Thyroid gland (tissue), 4 donors: Measurements from ENCODE around the gene MRRF. TPM values are rescaled to one million over a fixed set of nuclear protein-coding genes. Genes with fewer than 3 reads are reported as not detected.

Experiments used
- DNase-seq, 2 donors: peaks; one replicate each; pipeline ENCODE4 v3.0.0-alpha.2; 2019
- H3K27ac ChIP-seq, 3 donors: fragments of 200-600 bp; sonication (generic); 1 replicate in 2 of 3; 2 replicates in 1 of 3; pipeline ENCODE4 v1.5.1; 2016 to 2019; ENCODE audit warnings: mild to moderate bottlenecking in 1 of 3, moderate library complexity in 1 of 3
- H3K27me3 ChIP-seq: fragments of 200-600 bp; sonication (generic); one replicate; pipeline ENCODE4 v1.5.1; 2019
- H3K36me3 ChIP-seq, 2 donors: fragments of 200-600 bp; sonication (generic); one replicate each; pipeline ENCODE4 v1.5.1; 2016 to 2019
- H3K4me1 ChIP-seq, 2 donors: fragments of 200-600 bp; sonication (generic); one replicate each; pipeline ENCODE4 v1.5.1; 2017 to 2019
- H3K4me3 ChIP-seq, 3 donors: fragments of 200-600 bp; sonication (generic); replicated peaks in 1 of 3; 1 replicate in 2 of 3; 2 replicates in 1 of 3; pipeline ENCODE4 v1.5.1; 2016; ENCODE audit warnings: mild to moderate bottlenecking in 1 of 3
- H3K9me3 ChIP-seq: fragments of 200-600 bp; sonication (generic); one replicate; pipeline ENCODE4 v1.5.1; 2017
- CTCF ChIP-seq, 6 experiments: fragments of 200-600 bp in 3 of 6; fragments of 450-650 bp in 3 of 6; sonication (generic) in 3 of 6; IDR thresholded peaks; one replicate each; pipeline ENCODE4 v1.5.1; 2016 to 2019; ENCODE audit warnings: antibody characterized with exemption in 6 of 6, mild to moderate bottlenecking in 2 of 6, inconsistent platforms in 1 of 6, moderate library complexity in 1 of 6
- POLR2A ChIP-seq, 2 donors: fragments of 450-650 bp; IDR thresholded peaks; one replicate each; pipeline ENCODE4 v1.6.1; 2017; ENCODE audit warnings: antibody characterized with exemption in 2 of 2, mild to moderate bottlenecking in 2 of 2, moderate library complexity in 1 of 2
- WGBS, 2 donors: methylation state at CpG; one replicate each; pipeline ENCODE4 v1.1.5; 2017; 5-methylcytosine and 5-hydroxymethylcytosine counted together
- intact Hi-C: fragments of 100-400 bp; cut with DNase I; formaldehyde crosslinking; loops from one replicate; pipeline ENCODE4 v1.15.1; 2023
- total RNA-seq, 4 donors: library from RNA; depleted of rRNA; stranded (reverse); fragments of >200 nt; gene quantifications; one replicate each; pipeline ENCODE4 v1.2.3, GENCODE V29; 2016

Gene MRRF
- total RNA-seq, 4 donors from 2014 or later = 40.9 to 56.0 (median 52.0) TPM

DNA sequence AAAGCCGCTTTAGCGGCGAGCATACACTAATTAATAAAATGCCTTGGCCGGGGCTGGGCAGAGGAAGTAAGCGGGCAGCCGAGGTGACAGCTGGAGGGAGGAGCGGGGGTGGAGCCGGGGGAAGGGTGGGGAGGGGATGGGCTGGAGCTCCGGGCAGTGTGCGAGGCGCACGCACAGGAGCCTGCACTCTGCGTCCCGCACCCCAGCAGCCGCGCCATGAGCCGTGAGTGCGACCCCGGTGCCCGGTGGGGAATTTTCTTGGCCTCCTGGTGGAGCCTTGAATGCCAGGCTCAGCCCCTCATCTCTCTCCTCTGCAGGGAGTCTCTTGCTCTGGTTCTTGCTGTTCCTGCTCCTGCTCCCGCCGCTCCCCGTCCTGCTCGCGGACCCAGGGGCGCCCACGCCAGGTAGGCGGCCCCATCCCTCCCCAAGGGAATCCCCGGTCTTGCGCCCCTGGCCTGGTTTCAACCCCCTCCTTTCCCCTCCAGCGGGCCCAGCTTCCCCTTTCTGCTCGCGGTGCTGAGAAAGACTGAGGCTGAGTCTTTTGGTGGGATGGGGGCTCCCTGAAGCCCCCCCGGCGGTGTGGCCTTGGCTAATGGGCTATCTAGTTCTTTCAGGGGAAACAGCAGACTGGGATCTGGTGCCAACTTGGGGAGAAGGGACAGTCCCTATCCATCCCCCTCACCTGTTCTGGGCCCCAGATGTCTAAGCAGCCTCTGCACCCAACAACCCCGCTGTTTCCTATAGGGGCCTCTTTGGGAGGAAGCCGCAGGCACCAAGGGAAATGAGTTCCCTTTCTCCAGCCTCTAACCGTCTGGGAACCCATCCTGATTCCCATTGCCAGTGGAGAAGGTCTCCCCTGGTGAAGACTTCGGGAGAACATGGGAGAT lies 106.4 kb downstream of the MRRF start, which contains the start of gene PTGS1:
Gene PTGS1 (plus strand): TSS at position 156 of the 887 bp plus-strand sequence. CDS start 61 bp downstream, at position 217.
- peak; percentile 18 for DNase-seq
- 8 to 10% methylated on average over 22 to 25 of the region's 39 CpGs for WGBS, 2 donors
- intact Hi-C loops = no loop called here
- TF ChIP-seq POLR2A (IDR thresholded peaks at IDR 0.05) = no peak
- TF ChIP-seq CTCF (IDR thresholded peaks at IDR 0.05) = no peak
- peaks cover 6 to 18% of the 10 kb centered on the region in 2 donors for H3K4me1 ChIP-seq
- no peaks in the 10 kb centered on the region for H3K9me3 ChIP-seq
- no peaks in the 10 kb centered on the region for H3K27me3 ChIP-seq
- no peak within 1 kb of the TSS for H3K27ac ChIP-seq
- H3K36me3 ChIP-seq = no peaks in the 10 kb centered on the region
- peak within 1 kb of the TSS in 1 of 3 donors; percentile 20 for H3K4me3 ChIP-seq

- H3K4me1 ChIP-seq = peaks cover 6 to 21% of the 10 kb centered on the region in 2 donors
- H3K4me3 ChIP-seq = no peak overlapping the region
Observed at GRCh38 chr9:122371846-122372245, 107.2 kb downstream of the MRRF start.

DNA sequence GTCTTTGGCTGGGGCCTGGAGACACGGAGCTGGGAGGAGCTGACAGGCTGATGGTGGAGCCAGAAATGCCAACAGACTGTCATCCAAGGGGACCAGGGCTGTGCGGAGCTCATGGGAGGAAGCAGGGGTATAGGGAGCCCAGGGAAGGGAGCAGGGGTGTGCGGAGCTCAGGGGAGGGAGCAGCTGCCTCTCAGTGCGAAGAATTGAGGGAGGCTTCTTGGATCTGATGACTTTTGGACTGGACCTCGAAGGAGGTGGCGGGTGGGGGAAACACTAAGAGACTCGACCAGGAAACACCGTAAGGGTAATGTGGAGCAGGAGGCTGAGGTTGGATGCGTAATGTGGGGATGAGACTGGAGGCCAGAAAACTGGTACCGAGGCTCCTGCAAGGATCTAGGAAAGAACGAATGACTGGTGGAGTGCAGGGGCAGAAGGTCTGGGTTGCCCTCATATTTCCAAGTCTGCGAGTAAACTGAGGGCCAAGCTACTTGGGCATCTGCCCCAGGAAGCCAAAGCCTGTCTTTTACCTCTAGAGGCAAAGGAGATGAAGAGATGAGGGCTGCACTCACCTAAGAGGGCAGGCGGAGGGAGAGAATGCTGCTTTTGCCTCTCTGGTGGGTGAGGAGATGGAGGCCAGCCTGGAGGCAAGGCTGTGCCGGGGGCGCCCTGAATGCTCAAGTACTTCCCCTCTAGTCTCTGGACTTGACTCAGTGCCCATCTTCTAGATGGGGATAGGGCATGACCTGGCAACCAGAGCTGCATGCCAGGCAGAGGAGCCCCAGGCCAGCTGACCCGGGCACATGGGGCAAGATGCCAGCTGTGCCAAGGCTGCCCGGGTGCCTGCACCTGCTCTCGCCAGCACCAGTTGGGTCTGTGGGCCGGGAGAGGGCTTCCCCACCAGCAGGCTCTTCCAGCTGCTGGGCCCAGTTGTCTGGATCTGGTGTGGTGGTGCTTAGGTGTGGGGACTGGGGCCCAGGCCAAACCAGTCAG lies 108.5 kb downstream of the MRRF start:
- intact Hi-C loops = no loop called here
- H3K27me3 ChIP-seq = no peaks in the 10 kb centered on the region
- 79 to 83% methylated on average over 15 to 17 of the region's 19 CpGs for WGBS, 2 donors
- H3K4me1 ChIP-seq = peaks cover 6 to 21% of the 10 kb centered on the region in 2 donors
- H3K27ac ChIP-seq = no peak overlapping the region
- no peak overlapping the region for H3K4me3 ChIP-seq
- no peaks in the 10 kb centered on the region for H3K9me3 ChIP-seq
- no peak for DNase-seq
- no peaks in the 10 kb centered on the region for H3K36me3 ChIP-seq
- TF ChIP-seq POLR2A (IDR thresholded peaks at IDR 0.05) = no peak
- TF ChIP-seq CTCF (IDR thresholded peaks at IDR 0.05) = no peak

More at GRCh38 chr9:122371846-122372245, 107.2 kb downstream of the MRRF start:
- WGBS, 2 donors = 82 to 89% methylated on average over 4 to 8 of the region's 8 CpGs
- DNase-seq = no peak
- no peaks in the 10 kb centered on the region for H3K9me3 ChIP-seq
- TF ChIP-seq POLR2A (IDR thresholded peaks at IDR 0.05) = no peak
- TF ChIP-seq CTCF (IDR thresholded peaks at IDR 0.05) = no peak
- H3K36me3 ChIP-seq = no peaks in the 10 kb centered on the region
- no peaks in the 10 kb centered on the region for H3K27me3 ChIP-seq
- H3K27ac ChIP-seq = no peak overlapping the region
- intact Hi-C loops = no loop called here

DNA sequence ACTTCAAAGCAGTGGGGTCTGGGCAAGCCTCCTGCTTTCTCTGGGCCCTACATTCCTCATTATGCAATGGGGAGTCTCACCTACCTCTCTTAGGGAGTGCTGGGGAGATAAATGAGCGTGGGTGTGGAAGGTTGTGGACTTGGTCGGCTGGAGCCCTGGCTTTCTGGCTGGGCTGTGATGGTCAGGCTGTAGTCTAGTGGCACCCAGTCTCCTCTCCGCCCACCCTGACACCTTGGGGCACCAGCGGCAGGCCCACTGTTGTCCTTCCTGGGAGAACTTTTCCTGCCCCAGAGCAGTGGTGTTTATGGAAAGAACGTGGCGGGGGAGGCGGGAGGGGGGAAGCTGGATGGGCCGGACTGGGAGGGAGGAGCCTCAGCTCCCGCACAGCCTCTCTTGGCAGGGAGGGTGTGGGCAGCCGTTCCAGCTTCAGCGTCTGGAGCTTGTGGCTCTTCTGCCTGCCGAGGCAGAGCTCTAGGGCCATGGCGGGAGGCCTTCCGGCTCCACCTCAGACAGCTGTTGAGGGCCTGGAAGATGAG lies 110.3 kb downstream of the MRRF start:
- Histone ChIP-seq H3K4me3 (no peak overlapping the region), H3K27me3 (no peaks in the 10 kb centered on the region), H3K27ac (no peak overlapping the region), H3K4me1 (peaks cover 6 to 21% of the 10 kb centered on the region in 2 donors), H3K36me3 (no peaks in the 10 kb centered on the region), H3K9me3 (no peaks in the 10 kb centered on the region)
- intact Hi-C loops = no loop called here
- 25 to 30% methylated on average over 2 to 12 of the region's 14 CpGs for WGBS, 2 donors
- no peak for TF ChIP-seq CTCF (IDR thresholded peaks at IDR 0.05)
- no peak for TF ChIP-seq POLR2A (IDR thresholded peaks at IDR 0.05)
- peak; percentile 40 to 48 for DNase-seq
